Right lobe of liver (tissue), 6 donors: Measurements from ENCODE around the gene SIN3B. TPM values are rescaled to one million over a fixed set of nuclear protein-coding genes. Genes with fewer than 3 reads are reported as not detected.

Experiments used
- ATAC-seq, 4 donors: fragments of 200-7000 bp; cut with Tn5 transposase; one replicate each; pipeline ENCODE4 v1.9.1; 2020; ENCODE audit warnings: mild to moderate bottlenecking in 4 of 4, moderate library complexity in 4 of 4
- DNase-seq, 3 donors: peaks; one replicate each; pipeline ENCODE4 v3.0.0-alpha.2; 2020
- H3K27ac ChIP-seq, 3 donors: fragments of 200-600 bp; one replicate each; pipeline ENCODE4 v1.8.0; 2022
- H3K27me3 ChIP-seq, 2 donors: fragments of 200-600 bp; one replicate each; pipeline ENCODE4 v1.8.0; 2022
- H3K36me3 ChIP-seq, 4 donors: fragments of 200-600 bp; sonication (generic) in 1 of 4; one replicate each; pipeline versions ENCODE4 v1.5.1 to v1.8.0; 2017 to 2022; ENCODE audit warnings: control low read depth in 1 of 4
- H3K4me1 ChIP-seq, 4 donors: fragments of 200-600 bp; sonication (generic) in 1 of 4; one replicate each; pipeline versions ENCODE4 v1.5.1 to v1.8.0; 2017 to 2022; ENCODE audit warnings: control low read depth in 1 of 4
- H3K4me3 ChIP-seq, 3 donors: fragments of 200-600 bp; one replicate each; pipeline ENCODE4 v1.8.0; 2022
- H3K9me3 ChIP-seq, 4 donors: fragments of 200-600 bp; sonication (generic) in 1 of 4; one replicate each; pipeline versions ENCODE4 v1.5.1 to v1.8.0; 2017 to 2022; ENCODE audit warnings: control low read depth in 1 of 4
- POLR2A ChIP-seq: fragments of 450-650 bp; IDR thresholded peaks from one replicate; pipeline ENCODE4 v1.6.1; 2017; ENCODE audit warnings: antibody characterized with exemption, mild to moderate bottlenecking
- WGBS: methylation state at CpG from one replicate; pipeline ENCODE4 v1.1.6; 2018; ENCODE audit warnings: low coverage, low lambda C conversion rate; ENCODE audit not compliant: insufficient coverage; ENCODE audit errors: missing lambda C conversion rate; 5-methylcytosine and 5-hydroxymethylcytosine counted together
- intact Hi-C, 2 donors: fragments of 100-400 bp; cut with DNase I; formaldehyde crosslinking; loops; one replicate each; pipeline versions ENCODE4 v1.11.2 to v1.14.1; 2022
- total RNA-seq, 6 experiments: library from RNA; depleted of rRNA in 2 of 6; stranded (reverse); fragments of >200 nt in 2 of 6; fragmentation: NEBNext Ultra II Directional in 3 of 6; extraction: Animal tissue kit (Norgen Biotek cat#: 25700) in 3 of 6; gene quantifications; one replicate each; pipeline versions ENCODE4 v1.1.0 to v1.2.4, GENCODE V29; 2016 to 2023
- TF ChIP-seq, protein P1 (sequence below), 4 donors: fragments of 200-600 bp in 3 of 4; fragments of 450-650 bp in 1 of 4; IDR thresholded peaks; one replicate each; pipeline versions ENCODE4 v1.5.1 to v1.8.0; 2016 to 2022; ENCODE audit warnings: antibody characterized with exemption in 4 of 4, mild to moderate bottlenecking in 2 of 4
- donor health status: DM: no; HTN: yes; CAD: no.
- donor health status: DM: no; HTN: no; CAD: no.
- donor health status: DM: no; HTN: no; CAD: no.
- donor health status: DM: no; HTN: yes; CAD: no.
- donor health status: DM: no; HTN: yes; CAD: no.

Gene SIN3B
- total RNA-seq, 6 experiments from 2014 or later, result 10.6 to 20.9 (median 13.6) TPM

DNA sequence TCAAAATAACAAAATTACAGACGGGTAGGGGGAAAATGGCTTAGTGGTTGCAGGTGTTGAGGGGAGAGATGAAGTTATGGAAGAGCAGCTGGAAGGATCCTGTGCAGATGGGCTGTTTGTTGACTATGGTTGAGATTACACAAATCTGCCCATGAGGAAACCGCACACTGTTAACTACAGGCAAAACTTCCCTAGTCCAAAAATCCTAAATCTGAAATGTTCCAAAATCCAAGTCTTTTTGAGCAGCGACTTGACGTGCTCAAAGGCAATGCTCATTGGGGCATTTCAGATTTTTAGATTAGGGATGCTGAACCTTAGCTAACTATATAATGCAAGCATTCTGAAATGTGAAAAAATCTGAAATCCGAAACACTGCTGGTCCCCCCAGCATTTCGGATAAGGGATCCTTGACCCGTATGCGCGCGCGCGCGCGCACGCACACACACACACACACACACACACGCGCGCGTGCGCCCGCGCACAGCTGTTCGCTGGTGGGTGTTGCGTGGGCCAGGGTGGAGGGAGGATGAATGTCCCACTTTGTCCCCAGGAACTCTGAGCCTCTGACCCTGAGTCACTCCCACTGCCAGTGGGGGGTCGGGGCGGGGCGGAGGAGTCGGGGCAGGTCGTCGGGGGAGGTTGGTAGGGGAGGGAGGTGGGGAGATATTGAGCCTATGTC, 66.4 kb downstream of the SIN3B start:
- no peak for DNase-seq
- Histone ChIP-seq H3K36me3 (no peaks in the 10 kb centered on the region), H3K4me1 (peaks cover 0 to 7% (median 0%) of the 10 kb centered on the region in 4 donors), H3K27me3 (peaks cover 0 to 7% of the 10 kb centered on the region in 2 donors), H3K4me3 (no peak overlapping the region), H3K9me3 (no peaks in the 10 kb centered on the region), H3K27ac (no peak overlapping the region)
- intact Hi-C loops, result no loop called here
- 51% methylated on average over 18 of the region's 30 CpGs for WGBS
- no peak for TF ChIP-seq POLR2A
- TF ChIP-seq, protein P1, sequence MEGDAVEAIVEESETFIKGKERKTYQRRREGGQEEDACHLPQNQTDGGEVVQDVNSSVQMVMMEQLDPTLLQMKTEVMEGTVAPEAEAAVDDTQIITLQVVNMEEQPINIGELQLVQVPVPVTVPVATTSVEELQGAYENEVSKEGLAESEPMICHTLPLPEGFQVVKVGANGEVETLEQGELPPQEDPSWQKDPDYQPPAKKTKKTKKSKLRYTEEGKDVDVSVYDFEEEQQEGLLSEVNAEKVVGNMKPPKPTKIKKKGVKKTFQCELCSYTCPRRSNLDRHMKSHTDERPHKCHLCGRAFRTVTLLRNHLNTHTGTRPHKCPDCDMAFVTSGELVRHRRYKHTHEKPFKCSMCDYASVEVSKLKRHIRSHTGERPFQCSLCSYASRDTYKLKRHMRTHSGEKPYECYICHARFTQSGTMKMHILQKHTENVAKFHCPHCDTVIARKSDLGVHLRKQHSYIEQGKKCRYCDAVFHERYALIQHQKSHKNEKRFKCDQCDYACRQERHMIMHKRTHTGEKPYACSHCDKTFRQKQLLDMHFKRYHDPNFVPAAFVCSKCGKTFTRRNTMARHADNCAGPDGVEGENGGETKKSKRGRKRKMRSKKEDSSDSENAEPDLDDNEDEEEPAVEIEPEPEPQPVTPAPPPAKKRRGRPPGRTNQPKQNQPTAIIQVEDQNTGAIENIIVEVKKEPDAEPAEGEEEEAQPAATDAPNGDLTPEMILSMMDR (IDR thresholded peaks at IDR 0.05), result no peak
- no peak for ATAC-seq

DNA sequence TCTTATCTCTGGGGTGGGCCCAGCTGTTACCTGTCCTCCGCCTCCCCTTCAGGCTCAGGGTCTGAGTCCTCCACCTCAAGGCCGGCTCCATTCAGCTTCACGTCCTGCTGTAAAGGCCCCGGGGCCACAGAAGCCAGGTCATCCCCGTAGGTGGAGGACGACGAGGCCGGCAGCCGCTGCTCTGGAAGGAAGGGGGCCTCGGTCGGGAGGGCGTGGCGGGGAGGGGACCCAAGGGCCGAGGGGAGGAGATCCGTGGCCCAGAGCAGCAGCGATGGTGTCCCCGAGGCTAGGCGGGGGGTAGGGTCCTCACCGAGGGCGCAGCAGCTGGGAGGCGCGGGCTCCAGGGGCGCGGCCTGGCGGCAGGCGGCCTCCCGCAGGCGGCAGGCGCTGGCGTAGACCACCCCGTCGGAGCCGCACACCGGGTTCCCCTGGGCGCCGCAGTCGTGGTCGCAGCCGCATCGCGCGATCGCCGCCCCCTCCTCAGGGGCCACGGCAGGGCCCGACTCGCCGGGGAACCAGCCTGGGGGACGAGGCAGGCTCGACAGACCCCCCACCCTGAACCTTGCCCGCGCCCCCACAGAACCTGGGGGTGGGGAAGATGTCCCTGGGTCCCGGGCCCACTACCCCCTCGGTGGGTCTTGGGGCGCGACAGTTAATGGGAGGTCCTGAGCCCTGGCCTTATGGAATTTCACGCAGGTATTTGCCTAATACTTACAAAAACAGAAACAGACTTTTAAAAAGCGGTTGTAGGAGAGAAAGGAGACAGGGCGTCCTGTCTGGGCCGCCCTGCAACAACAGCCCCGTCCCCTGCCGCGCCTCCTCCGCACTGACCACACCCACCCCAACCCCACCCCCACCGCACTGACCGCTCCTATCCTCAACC, 67.2 kb downstream of the SIN3B start:
- intact Hi-C loops, result no loop called here
- ATAC-seq (no peak), DNase-seq (no peak)
- H3K27ac ChIP-seq, result peak overlapping the region in 1 of 3 donors; percentile 28
- H3K4me3 ChIP-seq, result peak overlapping the region; percentile 23 to 43 (median 33)
- H3K27me3 ChIP-seq, result peaks cover 0 to 7% of the 10 kb centered on the region in 2 donors
- H3K9me3 ChIP-seq, result no peaks in the 10 kb centered on the region
- peaks cover 0 to 7% (median 0%) of the 10 kb centered on the region in 4 donors for H3K4me1 ChIP-seq
- peak; percentile 43 for TF ChIP-seq POLR2A
- TF ChIP-seq, protein P1 (IDR thresholded peaks at IDR 0.05), result no peak
- WGBS, result 2% methylated on average over 20 of the region's 66 CpGs
- H3K36me3 ChIP-seq, result no peaks in the 10 kb centered on the region

DNA sequence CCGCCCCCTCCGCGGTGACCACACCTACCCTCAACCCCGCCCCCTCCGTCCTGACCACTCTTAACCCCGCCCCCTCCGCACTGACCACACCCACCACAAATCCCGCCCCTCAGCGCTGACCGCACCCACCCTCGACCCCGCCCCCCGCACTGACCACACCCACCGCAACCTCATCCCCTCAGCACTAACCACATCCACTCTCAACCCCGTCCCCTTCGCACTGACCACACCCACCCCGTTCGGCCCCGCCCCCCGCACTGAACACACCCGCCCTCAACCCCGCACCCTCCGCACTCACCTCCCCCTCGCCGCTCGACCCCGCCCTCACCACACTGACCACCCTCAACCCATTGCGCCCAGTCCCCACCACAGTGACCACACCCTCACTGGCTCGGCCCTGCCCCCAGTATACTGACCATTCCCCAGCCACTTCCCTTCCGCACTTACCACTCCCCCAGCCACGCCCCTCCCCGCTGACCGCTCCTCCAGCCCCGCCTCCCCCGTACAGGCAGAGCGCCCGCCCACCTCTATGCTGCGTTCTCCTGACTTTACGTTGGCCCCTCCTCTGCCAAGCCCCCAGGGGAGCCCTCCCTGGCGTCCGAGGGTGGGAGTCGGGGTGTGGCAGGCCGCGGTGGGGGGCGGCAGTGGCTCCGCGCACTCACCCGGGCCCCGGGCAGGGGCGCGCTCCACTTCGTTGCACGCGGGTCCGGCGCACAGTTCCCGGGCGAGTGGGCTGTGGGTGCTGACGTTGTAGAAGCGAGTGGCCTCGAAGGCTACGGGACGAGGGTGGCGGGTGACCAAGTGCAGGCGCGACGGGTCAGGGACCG, 68.0 kb downstream of the SIN3B start:
- no peaks in the 10 kb centered on the region for H3K9me3 ChIP-seq
- 5% methylated on average over 53 of the region's 68 CpGs for WGBS

DNA sequence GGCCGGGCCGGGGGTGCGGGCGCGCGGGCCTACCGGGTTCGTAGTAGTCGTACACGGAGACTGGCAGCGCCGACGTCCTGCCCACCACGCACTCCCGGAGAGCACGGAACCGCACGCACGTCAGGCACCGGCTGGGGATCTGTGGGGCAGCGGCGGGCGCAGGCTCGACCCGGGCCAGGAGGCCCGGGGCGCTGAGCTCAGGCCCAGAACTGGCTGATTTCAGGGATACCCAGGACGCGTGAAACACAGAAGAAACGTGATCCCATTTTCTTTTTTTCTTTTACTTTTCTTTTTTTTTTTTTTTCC, 68.6 kb downstream of the SIN3B start:
- ATAC-seq (peak in 1 of 4 donors; percentile 1), DNase-seq (no peak)
- Histone ChIP-seq H3K9me3 (no peaks in the 10 kb centered on the region), H3K36me3 (no peaks in the 10 kb centered on the region), H3K27ac (peak overlapping the region in 1 of 3 donors; percentile 51), H3K4me3 (peak overlapping the region; percentile 36 to 44 (median 39)), H3K27me3 (peaks cover 0 to 7% of the 10 kb centered on the region in 2 donors), H3K4me1 (peaks cover 0 to 7% (median 0%) of the 10 kb centered on the region in 4 donors)
- TF ChIP-seq, protein P1 (IDR thresholded peaks at IDR 0.05), result no peak
- no peak for TF ChIP-seq POLR2A
- intact Hi-C loops, result no loop called here
- WGBS, result 8% methylated on average over 2 of the region's 30 CpGs

More for the DNA sequence above, 68.0 kb downstream of the SIN3B start:
- intact Hi-C loops, result no loop called here
- Histone ChIP-seq H3K36me3 (no peaks in the 10 kb centered on the region), H3K4me3 (peak overlapping the region; percentile 36 to 44 (median 39)), H3K4me1 (peaks cover 0 to 7% (median 0%) of the 10 kb centered on the region in 4 donors), H3K27me3 (peaks cover 0 to 7% of the 10 kb centered on the region in 2 donors), H3K27ac (peak overlapping the region in 1 of 3 donors; percentile 51)
- peak; percentile 84 to 86 (median 85) for ATAC-seq
- no peak for TF ChIP-seq POLR2A
- TF ChIP-seq, protein P1 (IDR thresholded peaks at IDR 0.05), result no peak
- peak; percentile 83 to 93 (median 91) for DNase-seq
